ENCODE results near the gene L3MBTL3.

L3MBTL3 gene

DNA sequence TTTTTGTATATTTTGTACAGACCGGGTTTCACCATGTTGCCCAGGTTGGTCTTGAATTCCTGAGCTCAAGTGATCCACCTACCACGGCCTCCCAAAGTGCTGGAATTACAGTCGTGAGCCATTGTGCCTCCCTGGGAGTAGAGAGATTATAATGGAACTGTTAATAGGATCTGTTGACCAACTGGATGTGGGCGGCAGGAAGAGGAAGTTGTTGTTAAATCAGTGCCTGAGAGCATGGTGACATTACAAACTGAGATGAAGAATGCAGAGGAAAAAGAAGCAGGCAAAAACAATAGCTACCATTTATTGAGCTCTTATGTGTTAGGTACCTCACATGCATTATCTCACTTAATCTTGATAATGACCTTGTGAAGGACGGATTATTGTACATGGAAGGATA, 9.2 kb upstream of the L3MBTL3 start:
- no peak overlapping the region for H3K4ac ChIP-seq (ENCODE audit: low read length)
- no peak for DNase-seq (ENCODE audit: low spot score)
- H3K4me2 ChIP-seq (ENCODE audit: insufficient read depth, low read length, poor library complexity, severe bottlenecking), result no peak overlapping the region
- H3K27me3 ChIP-seq (ENCODE audit: control insufficient read depth in 3 of 3, insufficient read depth in 3 of 3, low read depth in 1 of 3, low read length in 3 of 3), result no peaks in the 10 kb centered on the region
- no peak overlapping the region for H3K4me3 ChIP-seq (ENCODE audit: low read length in 2 of 2)
- H2AFZ ChIP-seq (ENCODE audit: low read length), result no peak overlapping the region
- no peak overlapping the region for H2AK5ac ChIP-seq (ENCODE audit: low read depth, low read length)
- H2BK15ac ChIP-seq (ENCODE audit: low read length), result no peak overlapping the region
- H3K27ac ChIP-seq (replicated peaks; ENCODE audit: low read length), result no peak overlapping the region
- no peaks in the 10 kb centered on the region for H3K79me1 ChIP-seq (ENCODE audit: low read depth, low read length)
- no peak overlapping the region for H3K14ac ChIP-seq (ENCODE audit: low read length)
- no peak overlapping the region for H3K9ac ChIP-seq (ENCODE audit: low read depth, low read length, poor library complexity)
- WGBS, 2 donors (ENCODE audit: extremely low coverage in 2 of 2, insufficient read length in 2 of 2, insufficient replicate concordance in 1 of 2), result no CpG with 5 or more reads among the region's 5 CpGs
- H2BK12ac ChIP-seq (ENCODE audit: low read length), result no peak overlapping the region
- no peaks in the 10 kb centered on the region for H3K36me3 ChIP-seq (replicated peaks in 1 of 2; ENCODE audit: control insufficient read depth in 2 of 2, insufficient read depth in 2 of 2, low read length in 2 of 2)
- no peak overlapping the region for H2BK5ac ChIP-seq (ENCODE audit: low read length)
- H4K8ac ChIP-seq (ENCODE audit: low read depth, low read length), result no peak overlapping the region
- no peak overlapping the region for H3K18ac ChIP-seq (ENCODE audit: low read length)
- no peak overlapping the region for H2BK120ac ChIP-seq (ENCODE audit: low read depth, low read length)
- no peaks in the 10 kb centered on the region for H3K9me3 ChIP-seq (replicated peaks in 1 of 2; ENCODE audit: control insufficient read depth in 2 of 2, insufficient read depth in 1 of 2, low read depth in 1 of 2, low read length in 2 of 2)
- no peak overlapping the region for H3K23ac ChIP-seq (ENCODE audit: low read depth, low read length, poor library complexity)
- no peaks in the 10 kb centered on the region for H3K4me1 ChIP-seq (ENCODE audit: control insufficient read depth in 2 of 2, insufficient read depth in 1 of 2, low read depth in 1 of 2, low read length in 2 of 2)
- H4K91ac ChIP-seq (ENCODE audit: low read depth, low read length, poor library complexity), result no peak overlapping the region

DNA sequence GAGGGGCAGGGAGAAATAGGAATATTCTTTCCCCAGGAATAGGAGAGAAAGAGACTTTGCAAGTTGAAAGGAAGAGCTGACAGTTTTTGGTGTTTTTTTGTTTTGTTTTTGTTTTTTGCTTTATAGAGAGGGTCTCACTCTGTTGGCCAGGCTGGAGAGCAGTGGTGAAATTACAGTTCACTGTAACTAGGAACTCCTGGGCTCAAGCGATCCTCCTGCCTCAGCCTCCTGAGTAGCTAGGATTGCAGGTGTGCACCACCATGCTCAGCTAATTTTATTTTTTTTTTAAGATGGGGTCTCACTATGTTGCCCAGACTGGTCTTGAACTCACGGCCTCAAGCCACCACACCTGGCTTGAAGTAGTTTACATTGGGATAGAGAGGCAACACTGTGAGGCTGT, 8.0 kb upstream of the L3MBTL3 start:
- Histone ChIP-seq H3K36me3 (replicated peaks in 1 of 2; ENCODE audit: control insufficient read depth in 2 of 2, insufficient read depth in 2 of 2, low read length in 2 of 2) (no peaks in the 10 kb centered on the region), H3K4me3 (ENCODE audit: low read length in 2 of 2) (no peak overlapping the region), H3K9ac (ENCODE audit: low read depth, low read length, poor library complexity) (no peak overlapping the region), H3K18ac (ENCODE audit: low read length) (no peak overlapping the region), H2BK5ac (ENCODE audit: low read length) (no peak overlapping the region), H2AFZ (ENCODE audit: low read length) (no peak overlapping the region), H3K27ac (replicated peaks; ENCODE audit: low read length) (no peak overlapping the region), H3K79me1 (ENCODE audit: low read depth, low read length) (no peaks in the 10 kb centered on the region), H3K27me3 (ENCODE audit: control insufficient read depth in 3 of 3, insufficient read depth in 3 of 3, low read depth in 1 of 3, low read length in 3 of 3) (no peaks in the 10 kb centered on the region), H4K8ac (ENCODE audit: low read depth, low read length) (no peak overlapping the region), H3K9me3 (replicated peaks in 1 of 2; ENCODE audit: control insufficient read depth in 2 of 2, insufficient read depth in 1 of 2, low read depth in 1 of 2, low read length in 2 of 2) (no peaks in the 10 kb centered on the region), H3K4ac (ENCODE audit: low read length) (no peak overlapping the region), H3K4me2 (ENCODE audit: insufficient read depth, low read length, poor library complexity, severe bottlenecking) (no peak overlapping the region), H3K23ac (ENCODE audit: low read depth, low read length, poor library complexity) (no peak overlapping the region), H2BK15ac (ENCODE audit: low read length) (no peak overlapping the region), H3K14ac (ENCODE audit: low read length) (no peak overlapping the region), H2BK12ac (ENCODE audit: low read length) (no peak overlapping the region), H2BK120ac (ENCODE audit: low read depth, low read length) (no peak overlapping the region), H3K4me1 (ENCODE audit: control insufficient read depth in 2 of 2, insufficient read depth in 1 of 2, low read depth in 1 of 2, low read length in 2 of 2) (no peaks in the 10 kb centered on the region), H4K91ac (ENCODE audit: low read depth, low read length, poor library complexity) (no peak overlapping the region), H2AK5ac (ENCODE audit: low read depth, low read length) (no peak overlapping the region)
- no CpG with 5 or more reads among the region's 2 CpGs for WGBS, 2 donors (ENCODE audit: extremely low coverage in 2 of 2, insufficient read length in 2 of 2, insufficient replicate concordance in 1 of 2)
- DNase-seq (ENCODE audit: low spot score), result no peak

- no peak overlapping the region for H3K27ac ChIP-seq (replicated peaks; ENCODE audit: low read length)
- H3K14ac ChIP-seq (ENCODE audit: low read length), result no peak overlapping the region
- H3K23ac ChIP-seq (ENCODE audit: low read depth, low read length, poor library complexity), result no peak overlapping the region
- H3K79me1 ChIP-seq (ENCODE audit: low read depth, low read length), result no peaks in the 10 kb centered on the region
- H3K18ac ChIP-seq (ENCODE audit: low read length), result no peak overlapping the region
- no peak overlapping the region for H2AK5ac ChIP-seq (ENCODE audit: low read depth, low read length)
- no peaks in the 10 kb centered on the region for H3K9me3 ChIP-seq (replicated peaks in 1 of 2; ENCODE audit: control insufficient read depth in 2 of 2, insufficient read depth in 1 of 2, low read depth in 1 of 2, low read length in 2 of 2)
- H3K4me2 ChIP-seq (ENCODE audit: insufficient read depth, low read length, poor library complexity, severe bottlenecking), result no peak overlapping the region
- no peak overlapping the region for H3K4ac ChIP-seq (ENCODE audit: low read length)
- H3K27me3 ChIP-seq (ENCODE audit: control insufficient read depth in 3 of 3, insufficient read depth in 3 of 3, low read depth in 1 of 3, low read length in 3 of 3), result peaks cover 0 to 6% (median 0%) of the 10 kb centered on the region in 3 experiments
- H3K4me1 ChIP-seq (ENCODE audit: control insufficient read depth in 2 of 2, insufficient read depth in 1 of 2, low read depth in 1 of 2, low read length in 2 of 2), result peaks cover 0 to under 1% of the 10 kb centered on the region in 2 donors
- no peak for DNase-seq (ENCODE audit: low spot score)
- H3K4me3 ChIP-seq (ENCODE audit: low read length in 2 of 2), result no peak overlapping the region
- H3K36me3 ChIP-seq (replicated peaks in 1 of 2; ENCODE audit: control insufficient read depth in 2 of 2, insufficient read depth in 2 of 2, low read length in 2 of 2), result no peaks in the 10 kb centered on the region
- no peak overlapping the region for H2BK15ac ChIP-seq (ENCODE audit: low read length)
- no peak overlapping the region for H4K91ac ChIP-seq (ENCODE audit: low read depth, low read length, poor library complexity)
- H2BK12ac ChIP-seq (ENCODE audit: low read length), result no peak overlapping the region
- no peak overlapping the region for H3K9ac ChIP-seq (ENCODE audit: low read depth, low read length, poor library complexity)
- no peak overlapping the region for H2BK120ac ChIP-seq (ENCODE audit: low read depth, low read length)
- no peak overlapping the region for H2BK5ac ChIP-seq (ENCODE audit: low read length)
- no peak overlapping the region for H4K8ac ChIP-seq (ENCODE audit: low read depth, low read length)
- no peak overlapping the region for H2AFZ ChIP-seq (ENCODE audit: low read length)
- no CpG with 5 or more reads among the region's 4 CpGs for WGBS, 2 donors (ENCODE audit: extremely low coverage in 2 of 2, insufficient read length in 2 of 2, insufficient replicate concordance in 1 of 2)
Observed at GRCh38 chr6:130012728-130013127, 5.7 kb upstream of the L3MBTL3 start.

DNA sequence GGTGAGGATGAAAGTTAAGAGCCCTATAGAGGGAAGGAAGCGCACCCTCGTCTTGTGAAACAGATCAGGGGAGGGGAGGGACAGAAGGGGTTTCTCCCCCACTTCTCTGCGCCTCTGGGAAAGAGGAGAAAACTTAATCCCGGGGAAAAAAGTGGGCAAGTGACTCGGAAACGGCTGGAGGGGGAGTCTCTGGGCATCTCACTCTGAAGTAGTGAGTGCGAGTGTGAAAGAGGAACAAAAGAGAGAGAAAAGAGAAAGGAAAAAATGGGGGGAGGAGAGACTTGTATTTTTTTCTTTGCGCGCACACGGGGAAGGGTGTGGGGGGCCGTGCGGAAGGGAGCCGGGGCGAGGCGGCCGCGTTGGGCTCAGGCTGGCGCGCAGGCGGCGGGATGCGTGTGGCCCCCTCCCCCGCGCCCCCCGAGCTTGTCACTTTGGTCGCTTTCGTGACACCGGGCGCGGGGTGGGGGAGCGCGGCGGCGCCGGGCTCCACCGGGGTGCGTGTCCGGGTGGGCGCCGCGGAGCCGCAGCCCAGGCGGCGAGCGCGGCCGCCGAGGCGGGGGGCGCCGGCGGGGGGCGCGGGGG, 454 bp downstream of the L3MBTL3 start:
- no peak overlapping the region for H2BK120ac ChIP-seq (ENCODE audit: low read depth, low read length)
- WGBS, 2 donors (ENCODE audit: extremely low coverage in 2 of 2, insufficient read length in 2 of 2, insufficient replicate concordance in 1 of 2), result no CpG with 5 or more reads among the region's 54 CpGs
- H4K8ac ChIP-seq (ENCODE audit: low read depth, low read length), result no peak overlapping the region
- H3K27ac ChIP-seq (replicated peaks; ENCODE audit: low read length), result peak overlapping the region; percentile 60
- H2BK12ac ChIP-seq (ENCODE audit: low read length), result no peak overlapping the region
- peak overlapping the region; percentile 99 for H2AFZ ChIP-seq (ENCODE audit: low read length)
- H3K18ac ChIP-seq (ENCODE audit: low read length), result peak overlapping the region; percentile 95
- H3K4me3 ChIP-seq (ENCODE audit: low read length in 2 of 2), result peak overlapping the region; percentile 92 to 93
- no peak overlapping the region for H2AK5ac ChIP-seq (ENCODE audit: low read depth, low read length)
- no peak overlapping the region for H2BK5ac ChIP-seq (ENCODE audit: low read length)
- no peak for DNase-seq (ENCODE audit: low spot score)
- H3K4me2 ChIP-seq (ENCODE audit: insufficient read depth, low read length, poor library complexity, severe bottlenecking), result peak overlapping the region; percentile 71
- H2BK15ac ChIP-seq (ENCODE audit: low read length), result peak overlapping the region; percentile 62
- no peak overlapping the region for H3K23ac ChIP-seq (ENCODE audit: low read depth, low read length, poor library complexity)
- H3K79me1 ChIP-seq (ENCODE audit: low read depth, low read length), result peaks cover 5% of the 10 kb centered on the region
- H3K27me3 ChIP-seq (ENCODE audit: control insufficient read depth in 3 of 3, insufficient read depth in 3 of 3, low read depth in 1 of 3, low read length in 3 of 3), result peaks cover 0 to 6% (median 0%) of the 10 kb centered on the region in 3 experiments
- H3K9me3 ChIP-seq (replicated peaks in 1 of 2; ENCODE audit: control insufficient read depth in 2 of 2, insufficient read depth in 1 of 2, low read depth in 1 of 2, low read length in 2 of 2), result no peaks in the 10 kb centered on the region
- peaks cover 2 to 8% of the 10 kb centered on the region in 2 donors for H3K4me1 ChIP-seq (ENCODE audit: control insufficient read depth in 2 of 2, insufficient read depth in 1 of 2, low read depth in 1 of 2, low read length in 2 of 2)
- H3K9ac ChIP-seq (ENCODE audit: low read depth, low read length, poor library complexity), result peak overlapping the region; percentile 86
- H4K91ac ChIP-seq (ENCODE audit: low read depth, low read length, poor library complexity), result no peak overlapping the region
- H3K36me3 ChIP-seq (replicated peaks in 1 of 2; ENCODE audit: control insufficient read depth in 2 of 2, insufficient read depth in 2 of 2, low read length in 2 of 2), result no peaks in the 10 kb centered on the region
- no peak overlapping the region for H3K4ac ChIP-seq (ENCODE audit: low read length)
- H3K14ac ChIP-seq (ENCODE audit: low read length), result no peak overlapping the region

Measured in neuronal stem cell (in vitro differentiated cells).